HK-2 (cell line): ENCODE data around the gene MPRIP.

Experiments
- DNase-seq: peaks from one replicate; pipeline ENCODE4 v3.0.0-alpha.2; 2018; ENCODE audit not compliant: unreplicated experiment

The MPRIP gene

DNA sequence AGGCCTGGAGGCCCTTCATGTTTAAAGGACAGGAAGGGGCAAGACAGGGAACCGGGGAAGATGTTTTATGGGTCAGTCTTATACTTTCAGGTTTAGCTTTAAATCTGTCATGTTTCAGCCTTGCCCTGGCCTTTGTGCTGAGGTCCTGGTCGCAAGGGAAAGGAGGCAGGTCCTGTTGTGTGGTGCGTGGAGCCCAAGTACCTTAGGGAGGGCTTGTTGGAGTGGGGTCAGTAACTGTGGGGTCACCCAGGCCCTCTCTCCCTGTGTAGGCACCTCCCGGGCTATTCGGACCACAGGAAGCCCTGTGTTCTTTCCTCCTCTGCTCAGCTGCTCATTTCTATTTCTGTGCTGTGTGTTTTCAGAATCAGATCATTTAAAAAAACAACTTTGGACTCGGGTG lies 42.7 kb downstream of the MPRIP start:
- no peak for DNase-seq

DNA sequence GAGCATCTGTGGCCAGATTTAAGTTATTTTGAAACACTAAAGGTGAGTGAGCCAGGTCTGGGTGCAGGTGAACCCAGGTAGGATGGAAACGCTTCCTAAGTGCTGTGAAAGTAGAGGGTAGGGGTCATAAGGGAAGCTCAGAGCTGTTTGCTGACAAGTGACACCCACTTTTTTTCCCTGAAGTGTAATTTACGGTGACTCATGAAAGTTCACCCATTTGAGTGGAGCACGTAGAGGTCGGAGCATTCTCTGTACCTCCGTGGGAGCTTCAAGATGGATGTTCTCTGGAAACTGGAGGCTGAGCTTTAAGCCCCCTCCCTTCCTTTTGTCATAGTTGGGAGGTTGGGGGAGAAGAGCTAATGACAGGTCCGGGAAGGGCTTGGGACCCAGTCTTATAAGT lies 44.3 kb downstream of the MPRIP start:
- no peak for DNase-seq

DNA sequence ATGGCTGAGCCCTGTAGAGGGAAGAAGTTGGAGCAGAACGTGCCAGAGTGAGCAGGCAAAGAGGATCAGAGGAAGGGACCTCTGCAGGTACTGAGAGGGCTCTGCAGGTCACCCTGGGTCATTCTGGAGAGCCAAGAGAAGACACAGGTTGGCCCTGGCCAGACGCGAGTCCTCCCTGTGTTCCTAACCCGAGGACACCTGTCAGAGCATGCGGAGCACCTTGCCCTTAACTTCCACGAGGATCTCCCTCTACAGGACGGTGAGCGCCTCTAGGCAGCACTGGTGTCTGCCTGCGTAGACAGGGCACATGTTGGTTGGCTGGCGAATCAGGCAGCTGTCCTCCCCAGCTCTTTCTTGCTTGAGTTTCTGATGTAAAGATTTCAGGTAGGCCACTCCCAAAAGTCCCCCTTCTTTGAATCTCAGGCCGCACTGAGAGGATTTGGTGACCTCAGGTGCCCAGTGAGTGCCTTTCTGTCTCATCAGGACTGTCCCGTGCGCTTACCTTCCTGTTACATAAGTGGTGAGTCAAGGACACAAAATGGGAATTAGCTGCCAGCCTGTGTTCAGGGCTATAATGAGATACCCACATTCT lies 45.3 kb downstream of the MPRIP start:
- DNase-seq: no peak

DNA sequence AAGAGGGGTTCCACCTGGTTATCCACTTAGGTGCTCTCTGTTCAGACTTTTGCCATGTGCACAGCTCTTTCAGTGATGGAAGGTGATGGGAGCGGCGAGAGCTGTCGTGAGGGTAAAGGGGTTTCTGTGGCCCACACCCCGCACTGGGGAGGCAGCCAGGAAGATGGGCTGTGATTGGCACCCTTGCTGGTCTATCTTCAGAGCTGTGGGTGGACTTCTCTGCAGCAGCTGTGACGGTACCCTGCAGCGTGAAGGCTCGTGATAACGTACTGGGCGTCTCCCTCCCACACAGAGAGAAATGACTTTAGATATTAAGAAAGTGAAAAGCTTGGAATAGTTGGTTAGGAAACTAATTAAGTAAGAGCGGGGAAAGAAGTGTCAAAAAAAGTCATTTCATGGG lies 45.8 kb downstream of the MPRIP start:
- DNase-seq: no peak

DNA sequence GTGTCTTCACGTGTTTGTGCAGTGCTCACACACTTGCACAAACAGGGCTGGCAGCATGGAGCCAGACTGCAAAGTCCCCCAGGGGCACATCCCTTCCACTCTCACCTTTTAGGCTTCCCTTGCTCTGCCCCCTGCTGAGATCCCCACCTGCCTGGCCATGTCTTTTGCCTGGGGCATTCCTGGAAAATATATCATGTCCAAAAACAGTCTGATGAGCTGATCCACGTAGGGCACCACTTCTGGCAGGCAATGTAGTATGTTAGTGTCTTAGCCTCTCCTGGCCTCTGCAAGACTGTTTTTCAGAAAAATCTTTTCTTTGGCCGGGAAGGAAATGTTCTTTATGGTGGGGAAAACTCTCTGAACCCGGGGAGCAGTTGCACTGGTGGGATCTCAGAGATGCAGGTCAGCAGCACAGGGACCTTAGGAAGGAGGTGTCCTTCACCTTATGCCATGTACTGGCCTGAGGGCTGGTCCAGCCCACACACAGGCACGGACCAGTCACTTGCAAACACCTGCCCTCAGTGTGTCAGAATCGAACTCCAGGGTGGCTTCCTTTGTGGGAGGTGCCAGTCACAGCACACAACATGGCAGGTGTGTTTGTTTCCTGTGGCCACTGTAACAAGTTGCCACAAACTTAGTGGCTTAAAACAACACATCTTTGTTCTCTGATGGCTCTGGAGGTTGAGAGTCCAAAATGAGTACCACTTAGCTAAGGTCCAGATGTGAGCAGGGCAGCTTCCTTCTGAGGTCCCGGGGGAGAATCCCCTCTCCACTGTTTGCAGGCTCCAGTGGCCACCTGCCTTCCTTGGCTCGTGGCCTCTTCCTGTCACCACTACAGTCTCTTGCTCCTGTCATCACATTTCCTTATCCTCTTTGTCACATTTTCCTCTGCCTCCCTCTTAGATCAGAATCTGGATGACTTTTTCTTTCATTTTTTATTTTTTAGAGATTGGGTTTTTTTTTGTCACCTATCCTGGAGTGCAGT lies 46.6 kb downstream of the MPRIP start:
- DNase-seq: no peak

DNA sequence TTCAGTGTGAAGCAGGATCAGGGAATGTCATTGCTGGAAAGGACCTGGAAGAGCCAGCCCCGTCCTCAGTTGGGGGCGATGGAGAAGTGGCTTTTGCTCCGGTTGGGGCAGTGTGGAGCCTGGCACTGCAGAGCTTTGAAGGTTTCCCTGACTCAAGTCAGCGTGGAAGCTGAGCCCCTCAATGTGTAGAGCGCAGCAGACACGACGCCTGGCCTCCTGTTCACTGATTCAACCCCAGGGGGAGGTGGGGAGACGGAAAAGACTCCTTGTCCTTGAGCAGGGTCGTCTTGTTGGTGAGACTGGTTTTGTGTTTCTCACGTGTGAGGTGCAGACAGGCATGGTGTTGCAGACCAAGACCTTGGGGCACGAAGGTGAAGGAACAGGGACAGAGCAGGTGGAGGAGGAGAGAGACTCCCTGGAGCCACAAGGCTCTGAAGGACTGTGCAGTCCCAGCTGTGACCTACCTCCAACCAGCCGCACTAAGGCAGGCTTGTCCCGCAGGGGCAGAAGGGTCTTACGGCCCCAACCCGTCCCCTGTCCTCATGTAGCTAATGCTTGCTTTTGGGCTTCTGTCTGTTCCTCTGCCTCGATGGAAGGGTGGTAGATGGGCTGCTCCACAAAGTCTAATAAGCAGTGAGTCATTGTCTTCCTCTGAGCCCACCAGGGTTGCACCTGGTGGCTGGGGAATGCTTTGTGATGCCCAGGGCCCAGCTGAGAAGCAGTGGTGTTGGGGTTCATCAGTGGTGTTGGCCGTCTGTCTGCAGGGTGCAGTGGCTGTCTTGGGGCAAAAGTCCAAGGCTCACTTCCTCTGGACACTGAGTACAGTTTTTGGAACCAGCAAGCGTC lies 47.8 kb downstream of the MPRIP start:
- no peak for DNase-seq

DNA sequence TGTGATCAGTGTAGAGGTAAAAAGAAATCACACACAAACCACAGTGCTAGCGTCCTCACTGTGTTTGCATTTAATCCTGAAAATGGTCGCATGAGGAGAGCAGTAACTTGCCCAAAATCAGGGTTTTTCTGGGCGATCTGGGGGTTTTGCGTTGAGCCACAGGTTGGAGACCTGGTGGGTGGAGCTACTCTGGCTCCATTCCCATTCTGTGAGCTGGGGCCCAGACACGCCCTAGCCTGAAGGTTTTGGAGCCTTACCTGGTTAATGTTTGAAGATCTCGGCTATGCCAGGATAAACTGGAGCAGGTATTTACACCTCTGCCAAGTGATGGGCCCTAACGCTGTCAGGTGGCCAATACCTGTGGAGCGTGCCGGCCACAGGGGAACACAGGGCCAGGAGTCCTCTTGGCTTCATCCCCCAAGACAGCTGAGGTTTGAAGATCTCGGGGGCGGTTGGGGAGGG lies 48.4 kb downstream of the MPRIP start:
- no peak for DNase-seq

DNA sequence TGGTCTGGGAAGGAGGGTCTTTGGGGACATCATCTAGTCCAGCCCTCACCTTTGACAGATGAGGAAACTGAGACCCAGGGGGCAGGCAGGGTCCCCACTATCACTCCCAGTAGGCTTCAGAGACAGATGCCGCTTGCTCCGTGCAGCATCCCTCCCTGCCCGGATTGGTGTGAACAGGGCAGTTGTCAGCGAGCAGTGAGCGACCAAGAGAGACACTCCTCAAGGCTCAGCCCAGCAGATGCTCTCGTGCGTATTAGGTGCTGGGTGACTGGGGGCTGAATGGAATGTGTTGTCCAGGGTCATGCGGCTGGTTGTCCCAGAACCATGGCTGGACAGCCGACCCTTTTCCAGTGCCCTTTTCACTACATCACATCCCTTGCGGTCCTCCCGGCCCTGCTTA lies 49.0 kb downstream of the MPRIP start:
- DNase-seq: no peak

DNA sequence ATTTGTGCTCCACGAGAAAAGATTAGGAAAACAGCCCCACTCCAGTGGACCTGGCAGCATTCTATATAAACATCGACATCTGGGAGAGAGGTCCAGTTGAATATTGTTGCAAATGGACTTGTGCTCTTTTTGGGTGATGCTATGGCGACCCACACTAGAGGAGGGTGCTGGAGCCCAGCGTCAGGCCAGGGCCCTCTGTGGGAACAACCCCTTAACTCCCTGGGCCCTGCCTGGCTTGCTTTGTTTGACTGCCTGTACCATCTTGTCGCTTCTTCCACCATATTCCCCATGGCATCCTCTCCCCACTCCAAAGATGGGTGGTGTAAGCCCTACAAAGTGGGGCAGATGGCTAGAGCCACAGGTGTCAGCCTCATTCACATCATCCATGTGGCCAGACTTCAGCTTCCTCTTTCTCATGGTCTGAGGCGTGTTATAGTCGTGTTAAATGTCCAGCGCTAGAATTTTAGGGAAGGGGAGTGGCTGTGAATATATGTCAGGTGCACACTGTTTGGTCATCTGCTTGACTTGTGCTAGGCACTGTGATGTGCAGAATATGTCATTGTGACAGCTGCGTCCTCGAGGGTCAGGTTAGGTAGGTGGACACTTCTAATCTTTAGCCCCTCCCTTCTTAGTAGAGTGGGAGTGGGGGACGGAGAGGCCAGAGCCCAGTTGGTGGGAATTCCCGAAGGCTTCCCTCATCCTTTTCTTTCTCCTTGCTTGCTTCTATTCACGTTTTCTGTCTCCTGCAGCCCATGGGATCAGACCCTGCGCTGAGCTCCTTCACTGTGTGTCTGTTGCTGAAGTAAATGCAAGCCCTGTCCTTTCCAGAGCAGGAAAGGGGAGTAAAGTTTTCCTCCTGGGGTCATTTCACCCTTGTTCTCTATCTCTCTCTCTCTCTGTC lies 49.8 kb downstream of the MPRIP start:
- no peak for DNase-seq

DNA sequence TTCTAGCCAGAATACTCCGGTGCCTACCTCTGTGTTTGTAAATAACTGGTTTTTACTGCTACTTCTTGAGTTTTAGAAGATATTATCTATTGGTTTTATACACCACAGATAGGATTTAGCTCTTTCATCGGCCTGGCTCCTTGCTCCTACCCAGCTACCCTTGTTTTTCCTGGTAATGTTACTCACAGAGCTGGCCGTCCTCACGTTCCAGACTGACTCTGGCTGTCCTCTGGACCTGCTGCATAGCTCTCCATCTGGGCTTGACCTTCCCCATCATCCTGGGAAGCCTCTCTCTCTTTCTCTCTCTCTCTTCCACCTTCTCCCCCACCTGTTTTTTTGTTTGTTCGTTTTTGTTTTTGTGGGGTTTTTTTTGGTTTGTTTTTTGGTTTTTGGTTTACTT lies 51.5 kb downstream of the MPRIP start:
- no peak for DNase-seq

DNA sequence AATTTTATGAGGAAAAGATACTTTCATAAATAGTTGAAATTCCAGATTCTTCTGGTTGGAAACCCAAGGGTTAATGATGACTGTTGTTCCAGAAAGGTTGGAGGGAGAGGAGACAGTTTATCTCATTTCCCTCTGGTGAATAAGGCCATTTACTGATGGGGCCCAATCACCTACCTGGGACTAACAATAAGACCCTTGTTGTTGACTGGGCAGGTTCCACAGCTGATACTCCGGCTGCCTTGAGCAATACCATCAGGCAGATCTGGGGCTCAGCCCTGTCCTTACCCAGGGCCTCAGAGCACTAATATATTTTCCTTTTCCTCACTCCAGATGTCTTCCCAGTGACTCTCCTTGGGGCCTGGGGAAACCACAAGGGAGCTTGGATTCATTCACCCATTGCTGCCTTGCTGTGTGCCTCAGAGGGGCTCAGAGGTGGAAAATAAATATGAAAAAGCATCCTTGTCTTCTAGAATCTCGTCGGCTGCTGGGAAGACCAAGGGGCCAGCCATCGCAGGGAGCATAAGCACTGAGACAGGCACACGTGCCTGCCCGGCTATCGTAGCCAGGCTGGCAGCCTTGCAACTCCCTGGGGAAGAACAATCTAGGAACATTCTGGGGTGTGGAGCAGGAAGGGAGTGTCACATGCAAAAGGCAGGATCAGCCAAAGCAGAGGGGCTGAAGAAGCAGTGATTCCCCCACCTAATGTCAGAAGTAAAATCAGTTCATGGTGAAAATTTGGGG lies 54.4 kb downstream of the MPRIP start:
- DNase-seq: no peak

DNA sequence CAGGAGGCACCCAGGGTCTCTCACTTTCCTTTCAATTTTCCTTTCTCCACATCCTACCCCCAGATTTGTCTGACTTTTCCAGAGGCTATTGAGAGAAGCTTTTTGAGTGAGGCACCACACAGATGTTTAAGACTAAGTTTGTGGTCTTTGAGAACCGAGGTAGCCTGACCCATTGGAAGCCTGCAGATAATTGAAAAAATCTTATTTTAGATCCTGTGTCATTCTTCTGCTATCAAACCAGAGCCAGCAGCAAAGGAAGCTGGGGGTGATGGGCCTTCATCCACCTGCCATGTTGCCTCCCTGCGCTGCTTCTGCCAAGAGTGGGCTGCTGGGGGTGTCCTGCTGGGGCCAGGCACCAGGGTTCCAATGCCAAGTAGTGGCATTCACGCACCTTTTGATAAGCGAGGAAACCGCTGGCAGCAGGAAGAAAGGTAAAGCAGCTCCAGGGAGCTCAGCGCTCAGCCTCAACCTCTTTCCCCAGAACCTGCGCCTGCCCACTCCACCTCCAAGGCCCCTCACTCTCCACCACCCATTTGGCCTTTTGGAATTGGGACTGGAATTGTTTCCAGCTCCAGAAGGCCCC lies 55.6 kb downstream of the MPRIP start:
- DNase-seq: no peak

DNA sequence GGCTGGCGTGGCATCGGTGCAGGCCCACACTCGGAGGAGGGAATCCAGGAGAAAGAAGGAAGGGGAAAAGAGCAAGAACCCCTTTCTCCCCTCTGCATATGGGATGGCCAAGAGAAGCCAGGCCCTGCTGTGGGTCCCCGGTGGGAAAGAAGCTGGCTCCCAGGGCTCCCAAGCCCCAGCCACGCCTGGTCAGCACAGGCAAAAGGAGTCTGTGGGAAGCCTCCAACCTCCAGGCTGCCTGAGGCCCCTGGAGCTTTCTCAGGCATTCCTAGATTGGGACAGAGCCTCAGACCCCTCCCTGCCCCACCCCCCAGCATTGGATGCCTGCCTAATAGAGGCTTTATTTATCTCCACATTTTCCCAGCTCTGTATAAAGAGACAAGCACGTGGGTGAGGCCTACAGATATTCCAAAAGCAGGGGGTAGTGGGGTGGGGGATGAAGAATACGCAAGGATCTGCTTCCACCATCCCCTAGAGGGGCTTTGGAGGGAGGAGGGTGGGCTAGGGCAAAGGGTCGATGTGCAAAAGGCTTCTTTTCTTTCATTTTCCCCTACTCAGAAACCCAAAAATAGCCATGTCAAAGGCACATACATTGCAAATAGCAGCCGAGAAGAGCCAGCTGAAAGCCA lies 56.4 kb downstream of the MPRIP start:
- DNase-seq: no peak

DNA sequence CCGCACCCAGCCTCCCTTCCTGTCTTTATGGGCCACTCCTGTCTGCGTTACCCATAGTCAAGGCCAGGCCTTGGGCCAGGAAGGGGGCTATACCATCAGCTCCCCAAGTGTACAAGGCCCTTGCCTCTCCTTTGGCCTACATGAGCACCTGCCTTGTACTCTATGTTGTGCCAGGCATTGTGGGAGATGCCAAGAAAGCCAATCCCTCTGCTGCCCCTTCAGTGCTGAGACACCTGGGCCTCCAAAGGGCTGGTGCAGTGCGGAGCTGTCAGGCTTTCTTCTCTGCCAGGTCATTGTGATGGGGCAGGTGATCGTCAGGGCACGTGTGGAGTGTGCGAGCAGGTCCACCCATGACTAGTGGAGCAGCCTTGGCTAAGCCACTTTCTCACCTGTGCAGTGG lies 59.9 kb downstream of the MPRIP start:
- DNase-seq: no peak

DNA sequence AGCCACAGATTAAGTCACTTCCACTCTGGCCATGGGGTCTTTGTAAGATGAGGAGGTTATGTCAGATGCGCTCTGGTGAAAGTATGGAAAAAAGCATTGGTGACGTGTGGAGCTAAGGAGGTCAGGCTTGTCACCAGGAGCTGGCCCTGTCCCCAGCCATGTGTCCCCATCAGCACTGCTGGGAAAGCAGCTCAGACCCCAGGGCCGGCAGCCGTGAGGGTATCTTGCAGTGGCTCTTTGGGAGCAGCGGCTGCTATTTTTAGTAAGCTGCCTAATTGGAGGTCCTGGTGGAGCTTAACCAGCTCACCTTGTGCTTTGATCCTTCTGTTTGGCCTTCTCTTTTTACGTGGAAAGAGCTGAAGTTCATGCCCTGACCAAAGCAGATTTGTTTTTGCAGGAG lies 60.9 kb downstream of the MPRIP start:
- no peak for DNase-seq

DNA sequence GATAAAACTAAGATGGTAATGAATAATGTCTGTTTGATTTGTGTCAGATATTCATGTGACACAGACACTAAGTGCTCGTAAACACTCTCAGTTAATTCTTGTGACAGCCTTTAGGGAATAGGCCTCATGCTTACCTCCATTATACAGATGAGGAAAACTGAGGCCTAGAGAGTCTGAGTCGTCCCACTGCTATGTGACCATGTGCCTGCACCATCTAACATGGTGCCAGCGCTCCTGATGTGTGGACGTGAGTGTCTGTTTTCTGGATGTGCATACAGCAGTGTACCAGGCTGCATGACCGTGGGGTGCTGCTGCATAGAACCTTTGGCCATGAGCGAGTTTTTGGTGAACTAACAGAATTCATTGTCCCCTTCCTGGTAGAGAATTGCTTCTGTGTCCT lies 61.8 kb downstream of the MPRIP start:
- DNase-seq: no peak

DNA sequence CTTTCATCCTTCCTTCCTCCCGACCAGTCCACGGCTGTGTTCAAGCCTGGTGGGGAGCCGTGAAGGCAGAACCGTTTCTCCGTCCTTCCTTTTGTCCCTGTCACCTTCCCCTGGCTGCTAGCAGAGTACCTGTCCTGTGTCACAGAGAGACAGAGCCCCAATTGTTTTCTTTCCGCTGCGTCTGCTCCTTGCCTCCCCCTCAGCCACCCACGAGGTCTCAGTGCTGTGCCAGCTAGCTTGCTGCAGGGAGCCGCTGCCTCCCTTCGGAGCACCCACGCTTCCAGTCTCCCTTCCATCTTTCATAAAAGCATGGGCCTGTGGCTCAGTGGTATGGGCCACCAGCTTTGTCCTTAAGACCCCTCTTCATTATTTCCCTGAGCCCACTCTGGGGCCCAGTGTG lies 62.2 kb downstream of the MPRIP start:
- DNase-seq: no peak

DNA sequence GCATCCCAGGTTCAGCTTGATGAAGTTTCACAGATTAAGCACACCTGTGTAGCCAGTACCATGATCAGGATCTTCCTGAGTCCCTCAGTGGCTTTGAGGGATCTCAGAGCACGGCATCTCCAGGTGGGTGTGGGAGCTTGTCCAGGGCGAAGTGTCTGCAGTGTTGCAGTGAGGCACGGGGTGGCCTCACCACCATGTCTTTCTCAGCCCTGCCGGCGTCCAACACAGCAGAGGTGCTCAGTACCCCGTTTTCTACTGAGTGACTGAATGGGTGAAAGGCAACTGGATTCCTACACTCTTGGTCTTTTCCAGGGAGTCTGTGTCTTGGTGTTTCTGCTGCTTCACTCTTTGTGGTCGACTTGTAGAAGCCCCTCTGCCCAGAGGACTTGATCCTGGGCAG lies 63.7 kb downstream of the MPRIP start:
- DNase-seq: no peak

DNA sequence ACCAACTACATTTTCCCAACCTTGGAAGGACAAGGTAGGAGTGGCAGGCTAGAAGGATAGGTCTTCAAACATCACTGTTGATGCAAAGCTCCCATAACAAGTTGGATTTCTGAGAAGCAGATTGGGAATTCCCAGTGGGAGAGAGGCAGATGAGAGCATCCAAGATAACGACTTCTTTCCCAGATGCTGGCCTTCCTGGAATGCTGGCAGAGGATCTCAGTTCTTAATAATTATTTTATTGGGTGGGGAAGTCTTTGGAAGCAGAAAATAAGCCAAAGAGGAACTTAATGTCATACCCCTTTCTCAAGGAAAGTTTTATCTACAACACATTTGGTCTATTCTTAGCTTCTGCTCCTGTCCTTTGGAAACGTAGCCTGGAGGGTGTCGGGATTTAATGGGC lies 64.5 kb downstream of the MPRIP start:
- no peak for DNase-seq

DNA sequence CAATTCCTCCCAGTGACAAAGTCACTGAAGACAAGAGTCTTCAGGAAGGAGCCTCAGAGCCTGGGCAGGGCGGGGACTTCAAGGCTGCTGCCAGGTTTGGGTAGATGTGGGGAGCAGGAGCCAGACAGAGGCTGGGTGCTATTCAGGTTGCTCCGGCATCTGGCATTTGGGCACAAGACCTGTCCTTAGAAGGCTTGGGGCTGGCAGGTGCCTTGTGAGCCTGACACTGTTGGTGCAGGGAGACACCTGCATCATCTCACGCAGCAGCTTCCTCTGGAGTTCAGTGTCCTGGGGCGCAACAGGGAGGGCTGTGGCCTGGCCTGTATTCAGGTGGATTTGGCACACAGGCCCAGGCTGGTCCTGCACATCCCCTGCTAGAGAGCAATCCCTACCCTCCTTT lies 65.0 kb downstream of the MPRIP start:
- DNase-seq: no peak
